ENCODE measurements around the gene FUOM. TPM values are rescaled to one million over a fixed set of nuclear protein-coding genes. Genes with fewer than 3 reads are reported as not detected.
A peak's percentile ranks its signal among the peaks of the same experiment; 100 is the strongest.

FUOM gene
- total and polyA plus RNA-seq, 10 of the 15 experiments (the other 5 are each of a cell fraction or from before 2014, with no cell fraction given) = 1.8 to 41.7 (median 25.6) TPM

DNA sequence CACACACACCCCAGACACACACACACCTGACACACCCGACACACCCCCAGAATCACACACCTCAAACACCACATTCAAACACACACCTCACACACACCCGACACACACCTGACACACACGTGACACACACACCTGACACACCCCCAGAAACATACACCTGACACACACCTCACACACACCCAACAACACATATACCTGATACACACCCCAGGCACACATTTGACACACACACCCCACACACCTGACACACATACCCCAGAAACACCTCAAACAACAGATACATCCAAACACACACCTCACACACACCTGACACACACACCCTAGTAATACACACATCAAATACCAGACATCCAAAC, 20.5 kb downstream of the FUOM start (continued):
- TF ChIP-seq E2F4 (IDR thresholded peaks at IDR 0.05; ENCODE audit: low read depth, low read length) = no peak
- no peak for TF ChIP-seq SREBF2 (IDR thresholded peaks at IDR 0.05; ENCODE audit: low read length)

DNA sequence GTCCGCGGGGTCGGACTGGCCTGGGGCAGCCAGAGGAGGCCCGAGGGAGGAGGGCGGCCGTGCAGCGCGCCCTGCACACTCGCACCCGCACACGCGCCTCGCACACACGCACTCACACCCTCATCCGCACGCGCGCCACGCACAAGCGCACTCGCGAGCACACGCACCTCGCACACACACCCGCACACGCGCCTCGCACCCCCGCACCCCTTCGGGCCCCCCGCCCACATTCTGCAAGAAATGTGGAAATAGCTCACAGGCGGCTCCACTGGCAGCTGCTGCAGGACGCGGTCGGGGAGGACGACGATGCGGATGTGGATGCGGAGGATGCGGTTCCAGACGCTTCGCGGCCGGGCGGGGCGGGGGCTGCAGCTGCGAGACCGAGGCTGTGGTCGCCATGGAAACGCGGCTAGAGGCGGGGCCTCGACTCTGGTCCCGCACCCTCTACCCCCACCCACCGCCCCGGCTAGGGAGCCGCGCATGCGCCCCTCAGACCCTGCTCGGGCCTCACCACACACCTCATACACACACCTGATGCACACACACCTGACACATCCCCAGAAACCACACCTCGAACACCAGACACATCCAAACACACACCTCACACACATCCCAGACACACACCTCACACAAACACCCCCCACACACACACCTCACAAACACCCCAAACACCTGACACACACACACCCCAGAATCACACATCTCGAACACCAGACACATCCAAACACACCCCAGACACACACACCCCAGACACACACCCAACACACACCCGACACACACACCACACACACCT, 21.0 kb downstream of the FUOM start, which contains the start of gene CALY:
Gene CALY, minus strand, starts transcription at position 320 of the 793 bp plus-strand sequence. CDS start 7,907 bp downstream, outside the sequence.
- ChIA-PET POLR2A (no interaction called here), CTCF (no interaction called here), SMC1A (ENCODE audit: uncharacterized antibody, unreplicated experiment) (no interaction called here), RAD21 (ENCODE audit: unreplicated experiment) (no interaction called here)
- no peak for DNase-seq (ENCODE audit: low read depth, low spot score)
- in situ Hi-C loops (cut with MboI) = no loop called here
- H2AFZ ChIP-seq (ENCODE audit: control insufficient read depth, low read depth, low read length) = no peak within 1 kb of the TSS
- no peak within 1 kb of the TSS for H3K4me3 ChIP-seq
- no peak within 1 kb of the TSS for H3K9ac ChIP-seq (ENCODE audit: control insufficient read depth, insufficient read depth, low read length)
- no peak within 1 kb of the TSS for H3K27ac ChIP-seq (ENCODE audit: control insufficient read depth, insufficient read depth)
- H3K4me1 ChIP-seq (ENCODE audit: control insufficient read depth, insufficient read depth, low read length) = no peaks in the 10 kb centered on the region
- H3K79me2 ChIP-seq (ENCODE audit: control insufficient read depth, insufficient read depth, low read length) = no peaks in the 10 kb centered on the region
- no peaks in the 10 kb centered on the region for H4K20me1 ChIP-seq (ENCODE audit: control insufficient read depth, insufficient read depth)
- no peak for FAIRE-seq
- no TSS peak for BruUV-seq (replicated peaks)
- intact Hi-C loops (cut with micrococcal nuclease; ENCODE audit: unreplicated experiment) = no loop called here
- no peaks in the 10 kb centered on the region; the same call in 2 of the 3 replicates for H3K9me3 ChIP-seq (replicated peaks; ENCODE audit: control insufficient read depth, insufficient read depth, low read length)
- no peaks in the 10 kb centered on the region for H3K36me3 ChIP-seq (ENCODE audit: control insufficient read depth in 2 of 2, insufficient read depth in 2 of 2, low read length in 1 of 2)
- H3K4me2 ChIP-seq (ENCODE audit: control insufficient read depth, insufficient read depth) = no peak within 1 kb of the TSS
- peak; percentile 40 for ATAC-seq
- WGBS (ENCODE audit: insufficient coverage, insufficient replicate concordance, low lambda C conversion rate, missing lambda C conversion rate) = 60% methylated on average over 42 of the region's 63 CpGs
- H3K27me3 ChIP-seq (replicated peaks in 1 of 2; ENCODE audit: control insufficient read depth in 2 of 2, insufficient read depth in 2 of 2, low read length in 1 of 2) = peaks cover 5 to 12% of the 10 kb centered on the region in 2 experiments
- TF ChIP-seq ZNF622 (IDR thresholded peaks at IDR 0.05) = no peak
- TF ChIP-seq ZNF274 (IDR thresholded peaks at IDR 0.05; ENCODE audit: insufficient read depth, insufficient read length) = no peak
- no peak for TF ChIP-seq LARP7 (IDR thresholded peaks at IDR 0.05)
- TF ChIP-seq POU2F2 (IDR thresholded peaks at IDR 0.05; ENCODE audit: borderline replicate concordance, low read depth, low read length) = no peak
- TF ChIP-seq RELA (IDR thresholded peaks at IDR 0.05; ENCODE audit: borderline replicate concordance, partially characterized antibody) = no peak
- peak; percentile 47; the same call in 1 of the 2 replicates for TF ChIP-seq BMI1 (IDR thresholded peaks at IDR 0.05; ENCODE audit: borderline replicate concordance)
- TF ChIP-seq, protein P1, sequence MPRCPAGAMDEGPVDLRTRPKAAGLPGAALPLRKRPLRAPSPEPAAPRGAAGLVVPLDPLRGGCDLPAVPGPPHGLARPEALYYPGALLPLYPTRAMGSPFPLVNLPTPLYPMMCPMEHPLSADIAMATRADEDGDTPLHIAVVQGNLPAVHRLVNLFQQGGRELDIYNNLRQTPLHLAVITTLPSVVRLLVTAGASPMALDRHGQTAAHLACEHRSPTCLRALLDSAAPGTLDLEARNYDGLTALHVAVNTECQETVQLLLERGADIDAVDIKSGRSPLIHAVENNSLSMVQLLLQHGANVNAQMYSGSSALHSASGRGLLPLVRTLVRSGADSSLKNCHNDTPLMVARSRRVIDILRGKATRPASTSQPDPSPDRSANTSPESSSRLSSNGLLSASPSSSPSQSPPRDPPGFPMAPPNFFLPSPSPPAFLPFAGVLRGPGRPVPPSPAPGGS (IDR thresholded peaks at IDR 0.05; ENCODE audit: borderline replicate concordance, insufficient read depth, low read depth, low read length, poor library complexity, severe bottlenecking) = peak; percentile 65
- 0 out of 2 replicates have a peak, but pooled peaks have one; percentile 34 for TF ChIP-seq HDGF (IDR thresholded peaks at IDR 0.05)
- no peak for TF ChIP-seq CHD4 (IDR thresholded peaks at IDR 0.05)
- no peak for TF ChIP-seq ZNF592 (IDR thresholded peaks at IDR 0.05)
- TF ChIP-seq NBN (IDR thresholded peaks at IDR 0.05) = peak; percentile 43; the same call in 1 of the 2 replicates
- TF ChIP-seq, protein P2, sequence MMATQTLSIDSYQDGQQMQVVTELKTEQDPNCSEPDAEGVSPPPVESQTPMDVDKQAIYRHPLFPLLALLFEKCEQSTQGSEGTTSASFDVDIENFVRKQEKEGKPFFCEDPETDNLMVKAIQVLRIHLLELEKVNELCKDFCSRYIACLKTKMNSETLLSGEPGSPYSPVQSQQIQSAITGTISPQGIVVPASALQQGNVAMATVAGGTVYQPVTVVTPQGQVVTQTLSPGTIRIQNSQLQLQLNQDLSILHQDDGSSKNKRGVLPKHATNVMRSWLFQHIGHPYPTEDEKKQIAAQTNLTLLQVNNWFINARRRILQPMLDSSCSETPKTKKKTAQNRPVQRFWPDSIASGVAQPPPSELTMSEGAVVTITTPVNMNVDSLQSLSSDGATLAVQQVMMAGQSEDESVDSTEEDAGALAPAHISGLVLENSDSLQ (IDR thresholded peaks at IDR 0.05) = no peak
- TF ChIP-seq BHLHE40 (IDR thresholded peaks at IDR 0.05; ENCODE audit: borderline replicate concordance in 1 of 2, low read depth in 2 of 2, low read length in 1 of 2) = peak in 1 of 2 experiments; percentile 5; a peak in 1 of 4 replicates
